ENCODE results near the gene KLK13. TPM values are rescaled to one million over a fixed set of nuclear protein-coding genes. Genes with fewer than 3 reads are reported as not detected.

Gene KLK13
- polyA plus RNA-seq, 1 donor (not counting 4 experiments of a cell fraction or from before 2014, with no cell fraction given) = 2.0 TPM

DNA sequence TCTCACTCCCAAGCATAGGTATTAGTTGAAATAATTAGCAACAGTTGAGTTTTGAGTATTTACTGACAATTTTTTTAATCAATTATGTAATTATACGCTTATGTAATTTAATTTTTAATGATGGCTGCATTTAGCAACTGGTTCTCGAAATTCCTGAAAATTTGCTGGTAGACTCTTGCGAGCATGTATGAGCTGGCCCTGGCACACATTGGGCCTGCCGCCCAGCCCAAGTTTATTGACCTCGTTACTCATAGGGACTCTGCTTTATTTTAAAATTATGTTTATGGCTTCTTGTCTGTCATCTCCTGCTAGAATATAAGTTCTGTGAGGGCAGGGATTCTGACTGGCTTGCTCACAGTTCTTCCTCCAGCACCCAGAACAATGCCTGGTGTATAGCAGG lies 11.1 kb upstream of the KLK13 start:
- no peak overlapping the region for H3K27ac ChIP-seq (ENCODE audit: control insufficient read depth, insufficient read depth, low read length)
- H3K9me1 ChIP-seq (ENCODE audit: control insufficient read depth, extremely low read depth, insufficient read depth, low read length) = no peaks in the 10 kb centered on the region
- TF ChIP-seq, protein P1, sequence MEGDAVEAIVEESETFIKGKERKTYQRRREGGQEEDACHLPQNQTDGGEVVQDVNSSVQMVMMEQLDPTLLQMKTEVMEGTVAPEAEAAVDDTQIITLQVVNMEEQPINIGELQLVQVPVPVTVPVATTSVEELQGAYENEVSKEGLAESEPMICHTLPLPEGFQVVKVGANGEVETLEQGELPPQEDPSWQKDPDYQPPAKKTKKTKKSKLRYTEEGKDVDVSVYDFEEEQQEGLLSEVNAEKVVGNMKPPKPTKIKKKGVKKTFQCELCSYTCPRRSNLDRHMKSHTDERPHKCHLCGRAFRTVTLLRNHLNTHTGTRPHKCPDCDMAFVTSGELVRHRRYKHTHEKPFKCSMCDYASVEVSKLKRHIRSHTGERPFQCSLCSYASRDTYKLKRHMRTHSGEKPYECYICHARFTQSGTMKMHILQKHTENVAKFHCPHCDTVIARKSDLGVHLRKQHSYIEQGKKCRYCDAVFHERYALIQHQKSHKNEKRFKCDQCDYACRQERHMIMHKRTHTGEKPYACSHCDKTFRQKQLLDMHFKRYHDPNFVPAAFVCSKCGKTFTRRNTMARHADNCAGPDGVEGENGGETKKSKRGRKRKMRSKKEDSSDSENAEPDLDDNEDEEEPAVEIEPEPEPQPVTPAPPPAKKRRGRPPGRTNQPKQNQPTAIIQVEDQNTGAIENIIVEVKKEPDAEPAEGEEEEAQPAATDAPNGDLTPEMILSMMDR (optimal IDR thresholded peaks at IDR 0.05 in 1 of 3, IDR thresholded peaks at IDR 0.05 in 1 of 3, conservative IDR thresholded peaks at IDR 0.05 in 1 of 3; ENCODE audit: extremely low read depth in 1 of 3, insufficient read depth in 2 of 3, low read length in 3 of 3) = no peak
- TF ChIP-seq EZH2 (IDR thresholded peaks at IDR 0.05; ENCODE audit: low read length) = no peak
- peaks cover 12% of the 10 kb centered on the region for H3K4me1 ChIP-seq (ENCODE audit: control insufficient read depth, extremely low read depth, insufficient read depth, low read length)
- H3K36me3 ChIP-seq (ENCODE audit: control insufficient read depth in 2 of 2, extremely low read depth in 1 of 2, insufficient read depth in 2 of 2, low read length in 2 of 2) = no peaks in the 10 kb centered on the region
- H3K9me3 ChIP-seq (ENCODE audit: control insufficient read depth, low read depth, low read length) = no peaks in the 10 kb centered on the region
- no peak overlapping the region for H2AFZ ChIP-seq (ENCODE audit: control insufficient read depth, low read length)
- H3K27me3 ChIP-seq (ENCODE audit: control insufficient read depth, extremely low read depth, insufficient read depth, low read length) = peaks cover 4% of the 10 kb centered on the region
- dilution Hi-C loops (cut with MboI; ENCODE audit: extremely low pct_ligation_motif_present, low sequenced_read_pairs) = no loop called here
- FAIRE-seq = no peak
- DNase-seq (ENCODE audit: low read depth, low spot score) = no peak
- no peak overlapping the region for H3K9ac ChIP-seq (ENCODE audit: control insufficient read depth, extremely low read depth, insufficient read depth, low read length)
- H4K20me1 ChIP-seq (ENCODE audit: control insufficient read depth, extremely low read depth, insufficient read depth, low read length) = no peaks in the 10 kb centered on the region
- H3K79me2 ChIP-seq (ENCODE audit: control insufficient read depth, insufficient read depth, low read length) = no peaks in the 10 kb centered on the region
- H3K4me3 ChIP-seq (ENCODE audit: control insufficient read depth in 2 of 3, extremely low read depth in 1 of 3, insufficient read depth in 2 of 3, low read depth in 1 of 3, low read length in 3 of 3) = no peak overlapping the region
- H3K4me2 ChIP-seq (ENCODE audit: control insufficient read depth, extremely low read depth, insufficient read depth, low read depth, low read length) = peak overlapping the region; percentile 19

DNA sequence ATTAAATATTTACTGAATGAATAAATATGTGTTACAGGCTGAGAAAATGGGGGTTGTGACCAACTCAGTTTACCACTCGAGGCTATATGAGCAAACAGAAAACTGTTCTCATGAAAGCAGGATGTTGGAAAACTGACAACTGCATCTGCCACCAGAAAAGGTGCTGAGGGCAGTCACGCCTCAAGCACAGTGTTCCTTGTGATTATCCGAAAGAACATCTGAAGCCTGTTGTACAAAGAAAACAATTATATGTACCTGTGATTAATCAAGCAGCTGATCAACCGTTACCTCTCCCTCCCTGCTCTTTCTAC lies 6.2 kb upstream of the KLK13 start:
- Histone ChIP-seq H3K4me1 (ENCODE audit: control insufficient read depth, extremely low read depth, insufficient read depth, low read length) (no peaks in the 10 kb centered on the region), H3K9ac (ENCODE audit: control insufficient read depth, extremely low read depth, insufficient read depth, low read length) (no peak overlapping the region), H3K27me3 (ENCODE audit: control insufficient read depth, extremely low read depth, insufficient read depth, low read length) (peaks cover 3% of the 10 kb centered on the region), H4K20me1 (ENCODE audit: control insufficient read depth, extremely low read depth, insufficient read depth, low read length) (no peaks in the 10 kb centered on the region), H3K27ac (ENCODE audit: control insufficient read depth, insufficient read depth, low read length) (no peak overlapping the region), H3K9me3 (ENCODE audit: control insufficient read depth, low read depth, low read length) (no peaks in the 10 kb centered on the region), H3K36me3 (ENCODE audit: control insufficient read depth in 2 of 2, extremely low read depth in 1 of 2, insufficient read depth in 2 of 2, low read length in 2 of 2) (no peaks in the 10 kb centered on the region), H2AFZ (ENCODE audit: control insufficient read depth, low read length) (peak overlapping the region; percentile 21), H3K79me2 (ENCODE audit: control insufficient read depth, insufficient read depth, low read length) (no peaks in the 10 kb centered on the region), H3K4me2 (ENCODE audit: control insufficient read depth, extremely low read depth, insufficient read depth, low read depth, low read length) (no peak overlapping the region), H3K4me3 (ENCODE audit: control insufficient read depth in 2 of 3, extremely low read depth in 1 of 3, insufficient read depth in 2 of 3, low read depth in 1 of 3, low read length in 3 of 3) (no peak overlapping the region), H3K9me1 (ENCODE audit: control insufficient read depth, extremely low read depth, insufficient read depth, low read length) (no peaks in the 10 kb centered on the region)
- FAIRE-seq (peak; percentile 43), DNase-seq (ENCODE audit: low read depth, low spot score) (no peak)
- dilution Hi-C loops (cut with MboI; ENCODE audit: extremely low pct_ligation_motif_present, low sequenced_read_pairs) = no loop called here
- TF ChIP-seq, protein P1 (optimal IDR thresholded peaks at IDR 0.05 in 1 of 3, IDR thresholded peaks at IDR 0.05 in 1 of 3, conservative IDR thresholded peaks at IDR 0.05 in 1 of 3; ENCODE audit: extremely low read depth in 1 of 3, insufficient read depth in 2 of 3, low read length in 3 of 3) = no peak
- TF ChIP-seq EZH2 (IDR thresholded peaks at IDR 0.05; ENCODE audit: low read length) = no peak

Data from keratinocyte (primary cell).